HG02870 (cell line): ENCODE results near the gene ASB14.
"Not testable (repeated sequence)": the region's sequence is repeated elsewhere in the genome, so short reads cannot be mapped to it uniquely, and the experiment has no call there.

Source experiments
- ATAC-seq: cut with Tn5 transposase; IDR thresholded peaks from one replicate; pipeline ENCODE4 v1.9.1; 2021; ENCODE audit warnings: mild to moderate bottlenecking, moderate library complexity; ENCODE audit not compliant: unreplicated experiment

The ASB14 gene

DNA sequence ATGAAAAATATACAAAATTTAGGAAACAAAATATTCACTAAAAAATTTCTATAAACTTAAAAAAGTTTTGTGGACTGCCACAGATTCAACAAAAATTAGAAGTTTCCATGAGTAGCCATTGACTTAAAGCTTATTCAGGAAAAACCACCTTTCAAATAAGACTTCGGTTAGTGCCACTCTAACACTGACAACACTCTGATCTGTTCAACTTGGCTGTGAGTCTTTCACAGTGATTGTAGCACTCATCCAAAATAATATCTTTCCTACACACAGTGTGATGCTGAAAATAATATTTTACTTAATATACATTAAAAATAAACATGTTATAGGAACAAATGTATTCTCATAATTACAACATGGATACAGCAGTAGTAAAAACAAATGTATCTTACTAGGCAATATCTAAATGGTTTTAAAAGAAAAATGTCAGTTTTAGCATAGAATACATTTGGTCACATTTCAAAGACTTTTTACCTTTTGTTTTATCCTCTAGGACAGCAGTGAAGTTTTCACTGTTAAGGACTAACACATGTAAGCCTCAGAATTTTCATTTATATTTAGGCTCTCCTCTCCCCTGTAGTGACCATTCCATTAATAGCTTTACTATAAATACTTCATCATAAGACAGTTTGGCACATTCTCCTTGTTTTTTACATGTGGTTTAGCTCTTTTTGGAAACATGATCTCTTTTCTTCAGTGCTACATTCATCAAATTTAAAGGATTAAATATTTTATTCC lies at the start of gene ASB14:
Gene ASB14, minus strand, starts transcription at position 527 of the 738 bp plus-strand sequence. CDS start 652 bp downstream, outside the sequence.
- no peak for ATAC-seq

DNA sequence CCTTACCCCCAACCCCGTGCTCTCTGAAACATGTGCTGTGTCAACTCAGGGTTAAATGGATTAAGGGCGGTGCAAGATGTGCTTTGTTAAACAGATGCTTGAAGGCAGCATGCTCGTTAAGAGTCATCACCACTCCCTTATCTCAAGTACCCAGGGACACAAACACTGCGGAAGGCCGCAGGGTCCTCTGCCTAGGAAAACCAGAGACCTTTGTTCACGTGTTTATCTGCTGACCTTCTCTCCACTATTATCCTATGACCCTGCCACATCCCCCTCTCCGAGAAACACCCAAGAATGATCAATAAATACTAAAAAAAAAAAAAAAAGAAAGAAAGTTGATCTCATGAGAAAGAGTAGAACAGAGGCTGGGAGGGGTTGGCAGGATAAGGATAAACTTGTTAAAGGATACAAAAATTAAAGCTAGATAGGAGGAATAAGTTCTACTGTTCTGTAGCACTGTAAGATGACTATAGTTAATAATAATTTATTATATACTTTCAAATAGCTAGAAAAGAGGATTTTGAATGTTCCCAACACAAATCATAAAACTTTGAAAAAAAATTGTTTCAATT lies 46.7 kb upstream of the ASB14 start:
- not testable (repeated sequence) for ATAC-seq

DNA sequence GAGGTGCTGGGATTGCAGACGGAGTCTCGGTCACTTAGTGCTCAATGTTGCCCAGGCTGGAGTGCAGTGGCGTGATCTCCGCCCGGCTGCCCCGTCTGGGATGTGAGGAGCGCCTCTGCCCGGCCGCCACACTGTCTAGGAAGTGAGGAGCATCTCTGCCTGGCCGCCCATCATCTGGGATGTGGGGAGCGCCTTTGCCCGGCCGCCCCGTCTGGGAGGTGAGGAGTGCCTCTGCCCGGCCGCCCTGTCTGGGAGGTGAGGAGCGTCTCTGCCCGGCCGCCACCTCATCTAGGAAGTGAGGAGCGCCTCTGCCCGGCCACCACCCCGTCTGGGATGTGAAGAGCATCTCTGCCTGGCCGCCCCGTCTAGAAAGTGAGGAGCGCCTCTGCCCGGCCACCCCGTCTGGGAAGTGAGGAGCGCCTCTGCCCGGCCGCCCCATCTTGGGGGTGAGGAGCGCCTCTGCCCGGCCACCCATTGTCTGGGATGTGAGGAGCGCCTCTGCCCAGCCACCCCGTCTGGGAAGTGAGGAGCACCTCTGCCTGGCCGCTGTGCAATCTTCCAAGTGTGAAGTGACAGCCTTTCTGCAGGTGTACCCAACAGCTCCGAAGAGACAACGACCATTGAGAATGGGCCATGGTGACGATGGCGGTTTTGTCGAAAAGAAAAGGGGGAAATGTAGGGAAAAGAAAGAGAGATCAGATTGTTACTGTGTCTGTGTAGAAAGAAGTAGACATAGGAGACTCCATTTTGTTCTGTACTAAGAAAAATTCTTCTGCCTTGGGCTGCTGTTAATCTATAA lies 46.0 kb upstream of the ASB14 start:
- ATAC-seq, result not testable (repeated sequence)

GRCh38 chr3:57335283-57335938 lies 42.9 kb upstream of the ASB14 start:
- ATAC-seq, result no peak

DNA sequence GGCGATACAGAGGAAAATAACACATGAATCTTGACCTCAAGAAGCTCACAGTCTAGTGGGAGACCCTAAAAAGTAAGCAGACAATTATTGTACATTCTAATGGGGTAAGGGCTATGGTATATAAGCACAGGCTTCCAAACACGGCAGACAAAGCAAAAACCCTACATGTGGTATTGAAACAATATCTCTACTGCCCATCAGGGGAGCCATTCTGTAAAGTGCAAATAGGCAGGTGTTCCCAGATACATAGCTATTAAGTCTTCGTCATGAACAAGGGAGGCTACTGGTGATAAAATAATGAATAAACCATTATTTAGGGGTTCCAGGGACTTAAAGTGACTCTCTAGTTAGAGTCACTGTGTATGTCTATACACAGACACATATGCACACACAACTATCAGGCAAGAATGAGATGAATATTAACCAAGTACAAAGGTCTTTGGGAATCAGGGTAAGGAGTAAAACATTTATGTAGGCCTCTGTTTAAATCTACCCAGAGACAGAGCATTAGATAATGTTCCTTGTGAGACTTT lies 38.7 kb upstream of the ASB14 start:
- ATAC-seq, result no peak

- ATAC-seq, result not testable (repeated sequence)
Observed at GRCh38 chr3:57326498-57326897, 34.0 kb upstream of the ASB14 start.

DNA sequence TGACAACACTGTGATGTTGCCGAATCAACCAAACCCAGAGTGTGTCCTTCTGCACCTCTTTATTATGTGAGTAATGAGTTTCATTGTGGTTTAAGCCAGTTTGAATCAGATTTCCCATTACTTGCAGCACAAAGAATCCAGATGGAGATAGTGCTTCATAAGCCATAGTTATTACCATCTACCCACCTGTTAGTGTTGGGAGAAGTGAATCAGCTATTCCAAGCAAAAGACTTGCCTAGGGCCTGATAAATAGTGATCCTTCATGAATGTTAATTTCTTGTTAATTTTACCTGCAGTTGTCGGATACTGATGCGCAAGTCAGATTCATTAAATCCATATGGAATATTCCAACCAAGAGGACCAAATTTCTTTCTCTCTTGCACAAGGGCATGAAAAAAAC lies 21.7 kb upstream of the ASB14 start:
- ATAC-seq, result no peak

DNA sequence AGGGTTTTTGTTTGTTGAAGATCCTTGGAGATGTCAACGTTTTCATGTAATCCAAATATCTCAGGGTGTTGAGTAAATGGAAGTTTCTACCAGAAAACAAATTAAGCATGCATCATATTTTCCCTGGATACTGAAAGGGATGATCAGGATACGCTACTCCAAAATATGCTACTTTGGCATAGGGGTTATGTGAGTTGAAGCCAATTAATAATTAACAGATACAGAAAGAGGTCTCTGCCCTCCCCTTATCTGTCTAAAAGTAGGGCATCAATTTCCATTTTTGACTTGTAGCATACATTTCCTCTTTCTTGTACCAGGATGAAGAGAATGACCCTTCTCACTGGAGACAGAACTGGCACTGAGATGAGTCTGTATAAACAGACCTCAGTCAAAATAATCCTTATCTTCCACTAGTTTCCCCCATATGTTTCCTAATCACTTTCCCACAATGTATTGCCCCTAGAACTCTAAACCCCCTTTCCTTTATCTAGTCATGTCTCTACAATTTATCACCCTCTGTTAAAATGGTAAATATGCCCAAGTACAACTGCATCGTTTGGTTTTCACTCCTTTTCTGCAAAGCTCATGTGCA lies 17.4 kb upstream of the ASB14 start:
- ATAC-seq, result no peak

DNA sequence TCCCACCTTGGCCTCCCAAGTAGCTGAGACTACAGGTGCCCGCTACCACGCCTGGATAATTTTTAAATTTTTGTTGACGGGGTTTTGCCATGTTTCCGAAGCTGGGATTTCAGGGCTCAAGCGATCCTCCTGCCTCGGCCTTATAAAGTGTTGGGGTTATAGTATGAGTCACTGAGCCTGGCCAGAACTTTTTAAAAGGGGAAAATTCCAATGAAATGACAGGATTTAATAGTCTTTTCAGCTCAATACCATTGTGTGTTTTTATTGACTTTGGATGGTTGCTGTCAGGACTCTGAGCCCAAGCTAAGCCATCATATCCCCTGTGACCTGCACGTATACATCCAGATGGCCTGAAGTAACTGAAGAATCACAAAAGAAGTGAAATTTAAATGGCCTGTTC lies 11.0 kb upstream of the ASB14 start:
- ATAC-seq, result not testable (repeated sequence)

GRCh38 chr3:57298041-57298440 lies 5.6 kb upstream of the ASB14 start:
- no peak for ATAC-seq

DNA sequence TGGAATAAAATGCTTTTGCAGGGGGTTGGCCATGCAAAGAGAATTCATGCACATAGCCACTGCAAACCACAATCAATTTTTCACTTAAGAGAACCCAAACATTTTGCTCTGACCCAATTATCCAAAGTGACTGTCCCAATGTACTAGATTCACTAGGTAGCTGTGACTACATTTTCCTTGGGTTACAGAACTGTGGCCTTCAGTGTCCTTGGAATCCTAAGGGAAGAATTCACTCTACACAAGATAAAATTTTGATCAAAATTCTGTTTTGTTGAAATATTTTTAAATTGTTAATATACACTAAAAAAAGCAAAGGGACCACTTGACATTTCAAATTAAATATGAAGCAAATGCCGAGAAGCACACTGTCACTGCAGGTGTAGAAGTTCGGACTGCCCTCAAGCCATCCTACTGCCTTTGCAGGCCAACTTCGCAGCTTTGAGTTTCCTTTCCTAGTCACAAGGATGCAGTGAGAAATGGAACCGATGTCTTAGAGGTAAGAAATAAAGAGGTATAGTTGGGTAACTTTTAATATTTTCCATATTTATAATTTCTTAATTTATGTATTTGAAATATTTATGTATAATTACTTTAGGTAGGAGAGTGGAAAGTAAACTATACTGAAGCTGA lies 527 bp upstream of the ASB14 start:
- no peak for ATAC-seq

DNA sequence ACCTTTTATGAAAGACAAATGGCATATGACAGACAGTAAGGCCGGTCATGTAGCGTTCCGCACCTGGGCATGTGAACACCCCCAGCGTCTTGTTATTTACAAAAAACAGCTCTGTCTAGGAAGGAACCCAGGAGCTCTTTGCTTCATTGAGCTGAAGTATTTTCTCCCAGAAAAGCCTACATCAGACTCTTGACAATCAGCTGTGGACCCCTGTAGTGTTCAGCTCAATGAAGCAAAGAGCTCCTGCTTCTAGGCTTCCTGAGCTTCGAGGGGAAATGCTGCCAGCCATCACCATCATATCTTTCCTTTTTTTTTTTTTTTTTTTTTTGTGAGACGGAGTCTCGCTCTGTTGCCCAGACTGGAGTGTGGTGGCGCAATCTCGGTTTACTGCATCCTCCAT lies 4.1 kb downstream of the ASB14 start:
- no peak for ATAC-seq

DNA sequence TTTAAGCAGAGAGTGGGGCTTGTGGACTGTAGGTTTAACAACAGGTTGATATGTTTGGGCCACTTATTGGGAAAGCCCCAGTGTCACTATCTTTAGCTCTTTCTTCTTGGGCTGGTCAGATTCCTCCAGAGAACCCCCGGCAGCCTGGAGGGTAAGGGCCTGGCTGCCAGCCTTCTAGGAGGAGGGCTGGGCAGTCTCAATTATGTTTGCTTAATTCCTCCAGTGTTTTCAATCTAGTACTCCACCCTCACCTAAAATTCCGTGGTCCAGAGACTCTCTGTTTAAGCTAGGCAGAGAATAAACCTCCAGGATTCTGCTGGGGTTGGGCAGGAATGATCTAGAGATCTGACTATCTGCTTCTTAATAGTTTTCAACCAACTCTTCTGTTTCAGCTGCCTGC lies 5.3 kb downstream of the ASB14 start:
- ATAC-seq, result no peak

DNA sequence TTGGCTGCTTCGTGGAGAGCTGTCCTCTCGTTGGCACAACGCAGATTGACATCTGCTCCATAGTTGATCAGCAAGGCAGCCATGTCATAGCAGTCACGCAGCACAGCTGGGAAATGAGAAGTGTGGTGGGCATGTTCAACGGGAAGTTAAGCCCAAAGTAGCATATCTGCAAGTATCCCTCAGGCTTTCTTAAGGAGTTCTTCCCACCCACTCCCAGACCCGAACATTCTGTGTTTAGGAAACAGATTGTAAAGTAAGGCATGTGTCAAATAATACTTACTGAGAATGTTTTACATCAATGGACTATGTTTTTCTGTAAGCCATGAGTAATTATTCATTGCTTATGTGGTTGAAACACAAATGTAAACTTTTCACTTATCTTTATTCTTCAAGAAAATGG lies 9.2 kb downstream of the ASB14 start:
- ATAC-seq, result no peak

- ATAC-seq, result no peak
Observed at GRCh38 chr3:57281715-57282114, 10.8 kb downstream of the ASB14 start.

- no peak for ATAC-seq
Observed at GRCh38 chr3:57279685-57280084, 12.8 kb downstream of the ASB14 start.

GRCh38 chr3:57278237-57278636 lies 14.2 kb downstream of the ASB14 start:
- no peak for ATAC-seq

- no peak for ATAC-seq
Observed at GRCh38 chr3:57275393-57275792, 17.1 kb downstream of the ASB14 start.

GRCh38 chr3:57274845-57275244 lies 17.6 kb downstream of the ASB14 start:
- no peak for ATAC-seq

DNA sequence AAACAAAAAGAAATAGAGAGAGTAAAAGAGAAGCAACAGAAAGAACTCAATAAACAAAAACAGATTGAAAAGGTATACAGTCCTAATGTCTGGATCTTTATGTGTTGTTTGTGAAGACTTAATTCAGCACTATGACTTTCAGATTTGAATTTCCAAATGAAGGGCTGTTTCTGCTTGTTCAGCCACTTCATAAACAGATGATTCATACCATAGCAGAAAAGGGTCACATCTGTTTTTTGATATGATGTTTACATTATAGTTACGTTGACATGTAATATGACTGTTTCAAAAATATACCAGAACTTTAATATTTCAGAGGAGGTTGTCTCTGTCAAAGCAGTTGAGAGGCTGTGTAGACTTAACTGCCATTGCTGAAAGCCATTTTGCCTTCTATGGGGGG lies 24.1 kb downstream of the ASB14 start:
- no peak for ATAC-seq
